G401 (cell line): ENCODE results near the gene NT5DC3. TPM values are rescaled to one million over a fixed set of nuclear protein-coding genes. Genes with fewer than 3 reads are reported as not detected.

Experiments
- DNase-seq: peaks from one replicate; pipeline ENCODE4 v3.0.0-alpha.2; 2015; ENCODE audit warnings: low spot score
- in situ Hi-C: cut with HindIII; loops from 2 replicates; pipeline ENCODE4 v1.10.0; 2016; ENCODE audit warnings: low sequenced_read_pairs, mixed read lengths
- total RNA-seq: library from RNA; depleted of rRNA; stranded (reverse); fragments of >200 nt; shearing (Covaris generic); gene quantifications from 2 replicates; pipeline ENCODE4 v1.2.3, GENCODE V29; 2014

The NT5DC3 gene
- total RNA-seq, 1 experiment from 2014 or later = 7.6 TPM

- DNase-seq = no peak
Measured at GRCh38 chr12:103769240-103769945, 71.6 kb downstream of the NT5DC3 start.

GRCh38 chr12:103768467-103769123 is 72.4 kb downstream of the NT5DC3 start:
- in situ Hi-C loops = no loop called here
- no peak for DNase-seq

More at GRCh38 chr12:103769240-103769945, 71.6 kb downstream of the NT5DC3 start:
- in situ Hi-C loops = no loop called here

GRCh38 chr12:103766028-103766427 is 75.0 kb downstream of the NT5DC3 start:
- DNase-seq = no peak
- in situ Hi-C loops = no loop called here

GRCh38 chr12:103765322-103765721 is 75.7 kb downstream of the NT5DC3 start:
- DNase-seq = no peak
- in situ Hi-C loops = no loop called here

GRCh38 chr12:103762473-103762872 is 78.6 kb downstream of the NT5DC3 start:
- DNase-seq = no peak
- in situ Hi-C loops = no loop called here

GRCh38 chr12:103758310-103759089 is 82.5 kb downstream of the NT5DC3 start:
- peak; percentile 71 for DNase-seq
- in situ Hi-C loops = no loop called here

- DNase-seq = no peak
- in situ Hi-C loops = no loop called here
Measured at GRCh38 chr12:103757248-103757647, 83.8 kb downstream of the NT5DC3 start.

GRCh38 chr12:103756443-103756842 is 84.6 kb downstream of the NT5DC3 start:
- DNase-seq = no peak
- in situ Hi-C loops = no loop called here

- DNase-seq = no peak
- in situ Hi-C loops = no loop called here
Measured at GRCh38 chr12:103755425-103755824, 85.6 kb downstream of the NT5DC3 start.

GRCh38 chr12:103751600-103751999 is 89.4 kb downstream of the NT5DC3 start:
- no peak for DNase-seq
- in situ Hi-C loops = no loop called here

GRCh38 chr12:103751171-103751570 is 89.9 kb downstream of the NT5DC3 start:
- DNase-seq = no peak
- in situ Hi-C loops = no loop called here

GRCh38 chr12:103748875-103749274 is 92.2 kb downstream of the NT5DC3 start:
- no peak for DNase-seq
- in situ Hi-C loops = no loop called here

- in situ Hi-C loops = no loop called here
Measured at GRCh38 chr12:103748002-103748401, 93.0 kb downstream of the NT5DC3 start.

GRCh38 chr12:103745962-103746361 is 95.1 kb downstream of the NT5DC3 start:
- DNase-seq = no peak
- in situ Hi-C loops = no loop called here

More at GRCh38 chr12:103748002-103748401, 93.0 kb downstream of the NT5DC3 start:
- DNase-seq = no peak

GRCh38 chr12:103743788-103744187 is 97.2 kb downstream of the NT5DC3 start:
- no peak for DNase-seq
- in situ Hi-C loops = no loop called here

- in situ Hi-C loops = no loop called here
- peak; percentile 80 for DNase-seq
Measured at GRCh38 chr12:103742349-103742932, 98.6 kb downstream of the NT5DC3 start.

GRCh38 chr12:103737881-103738280 is 103.2 kb downstream of the NT5DC3 start:
- no peak for DNase-seq
- in situ Hi-C loops = no loop called here

- DNase-seq = no peak
- in situ Hi-C loops = no loop called here
Measured at GRCh38 chr12:103736572-103736971, 104.5 kb downstream of the NT5DC3 start.

- in situ Hi-C loops = no loop called here
- no peak for DNase-seq
Measured at GRCh38 chr12:103735291-103735690, 105.7 kb downstream of the NT5DC3 start.

GRCh38 chr12:103734863-103735262 is 106.2 kb downstream of the NT5DC3 start:
- no peak for DNase-seq
- in situ Hi-C loops = no loop called here
